T-helper 2 cell (primary cell): ENCODE measurements around the gene CEMIP2.
"Not testable (repeated sequence)": the region's sequence is repeated elsewhere in the genome, so short reads cannot be mapped to it uniquely, and the experiment has no call there.

Experiments used
- DNase-seq, 5 experiments: peaks; one replicate each; pipeline versions ENCODE4 v3.0.0 to v3.0.0-alpha.2; 2012 to 2022

CEMIP2 gene

DNA sequence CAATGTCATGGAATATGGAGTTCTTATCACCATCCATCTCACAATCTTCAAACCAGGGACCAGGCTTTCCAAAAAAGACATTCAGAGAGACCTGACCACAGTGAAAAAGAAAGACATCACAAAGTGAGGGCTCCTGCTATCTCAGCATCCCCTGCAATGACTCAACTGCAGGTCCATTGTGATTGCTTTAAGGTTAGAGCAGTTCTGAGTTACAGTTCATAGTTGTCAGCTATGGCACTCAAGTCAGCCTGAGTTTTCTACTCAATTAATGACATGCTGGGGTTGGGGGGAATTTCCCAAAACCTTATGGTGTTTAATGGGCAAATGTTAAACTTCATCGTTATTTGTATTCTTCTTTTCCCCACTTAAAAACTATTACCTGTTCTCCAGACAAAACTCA, 58.9 kb downstream of the CEMIP2 start:
- peak in 1 of 5 experiments; percentile 9 for DNase-seq

DNA sequence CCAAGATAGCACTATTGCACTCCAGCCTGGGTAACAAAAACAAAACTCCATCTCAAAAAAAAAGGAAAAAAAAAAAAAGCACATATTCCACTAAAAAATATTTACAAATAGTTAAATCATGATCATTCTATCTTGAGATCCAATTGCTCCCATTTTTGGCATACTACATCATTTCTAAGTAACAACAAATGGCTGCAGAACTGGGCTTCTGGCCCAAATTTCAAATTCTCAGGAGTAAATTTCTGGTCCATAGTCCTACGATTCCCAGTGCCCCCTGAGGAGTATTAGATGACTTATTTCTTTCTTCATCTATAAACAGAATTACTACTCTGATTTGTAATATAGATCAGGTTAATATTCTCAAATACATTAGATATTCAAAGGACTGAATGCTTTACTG, 62.1 kb downstream of the CEMIP2 start:
- no peak for DNase-seq

GRCh38 chr9:71704796-71705195, 63.5 kb downstream of the CEMIP2 start:
- DNase-seq: peak in 1 of 5 experiments; percentile 6

DNA sequence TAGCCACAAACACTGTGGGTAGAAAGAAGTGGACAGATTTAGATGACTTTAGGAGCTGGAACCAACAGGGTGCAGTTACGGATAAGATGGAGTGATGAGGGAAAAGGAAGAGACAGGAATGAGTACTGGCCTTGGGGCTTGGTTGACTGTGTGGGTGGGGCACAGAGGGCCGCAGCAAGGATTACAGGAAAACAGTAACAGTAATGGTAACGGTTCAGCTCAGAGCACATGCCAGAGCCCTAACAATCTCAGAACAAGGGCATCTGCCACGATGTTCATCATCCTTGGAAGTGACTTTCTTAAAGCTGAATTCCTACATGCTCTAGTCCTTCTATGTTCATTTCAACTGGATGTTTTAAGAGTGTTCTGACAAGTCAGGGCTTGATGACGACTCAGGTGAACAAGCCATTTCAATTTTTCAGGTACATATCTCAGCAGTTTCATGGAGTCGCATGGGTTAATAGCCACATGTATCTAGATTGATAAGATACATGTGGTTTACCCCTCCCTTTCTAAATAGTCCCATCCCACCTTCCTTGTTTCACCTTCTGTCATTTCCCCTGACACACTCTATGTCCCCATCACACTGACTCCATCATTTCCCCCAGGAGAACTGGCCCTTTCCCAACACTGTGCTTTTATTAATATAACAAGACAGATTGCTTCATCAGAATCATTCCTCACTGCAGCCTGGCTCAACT, 65.0 kb downstream of the CEMIP2 start:
- DNase-seq: no peak

DNA sequence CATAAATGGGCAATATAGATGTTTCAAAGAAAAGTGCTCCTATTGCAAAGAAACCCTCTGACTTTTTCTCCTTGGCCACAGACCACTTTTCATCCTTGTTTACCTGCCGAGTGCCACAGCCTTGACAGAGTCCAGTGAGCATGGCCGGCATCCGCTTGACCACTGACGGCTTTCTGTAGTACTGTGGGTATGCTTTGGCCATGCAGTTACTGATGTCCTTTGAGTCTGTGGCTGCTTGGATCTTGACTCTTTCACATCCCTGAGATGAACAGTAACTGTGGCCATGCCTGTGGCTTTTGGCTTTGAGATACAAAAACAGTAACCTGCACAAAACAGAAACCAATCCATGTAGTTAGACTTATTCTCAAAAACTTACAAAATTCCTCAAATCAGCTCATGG, 70.4 kb downstream of the CEMIP2 start:
- DNase-seq: no peak

GRCh38 chr9:71694332-71694731, 74.0 kb downstream of the CEMIP2 start:
- no peak for DNase-seq

- no peak for DNase-seq
Observed at GRCh38 chr9:71693607-71694006, 74.7 kb downstream of the CEMIP2 start.

GRCh38 chr9:71692337-71692736, 76.0 kb downstream of the CEMIP2 start:
- DNase-seq: no peak

DNA sequence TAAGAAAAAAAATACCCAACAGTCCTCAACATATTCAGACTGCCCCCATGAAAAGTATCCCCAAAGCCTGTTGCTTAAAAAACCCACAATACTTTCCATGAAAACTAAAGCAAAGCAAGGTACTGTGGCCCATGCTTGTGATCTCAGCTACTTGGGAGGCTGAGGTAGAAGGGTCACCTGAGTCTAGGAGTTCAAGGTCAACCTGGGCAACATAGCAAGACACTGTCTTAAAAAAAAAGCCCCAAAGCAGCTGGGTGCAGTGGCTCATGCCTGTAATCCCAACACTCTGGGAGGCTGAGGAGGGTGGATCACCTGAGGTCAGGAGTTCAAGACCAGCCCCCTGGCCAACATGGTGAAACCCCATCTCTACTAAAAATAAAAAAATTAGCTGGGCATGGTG, 76.7 kb downstream of the CEMIP2 start:
- not testable (repeated sequence) for DNase-seq

DNA sequence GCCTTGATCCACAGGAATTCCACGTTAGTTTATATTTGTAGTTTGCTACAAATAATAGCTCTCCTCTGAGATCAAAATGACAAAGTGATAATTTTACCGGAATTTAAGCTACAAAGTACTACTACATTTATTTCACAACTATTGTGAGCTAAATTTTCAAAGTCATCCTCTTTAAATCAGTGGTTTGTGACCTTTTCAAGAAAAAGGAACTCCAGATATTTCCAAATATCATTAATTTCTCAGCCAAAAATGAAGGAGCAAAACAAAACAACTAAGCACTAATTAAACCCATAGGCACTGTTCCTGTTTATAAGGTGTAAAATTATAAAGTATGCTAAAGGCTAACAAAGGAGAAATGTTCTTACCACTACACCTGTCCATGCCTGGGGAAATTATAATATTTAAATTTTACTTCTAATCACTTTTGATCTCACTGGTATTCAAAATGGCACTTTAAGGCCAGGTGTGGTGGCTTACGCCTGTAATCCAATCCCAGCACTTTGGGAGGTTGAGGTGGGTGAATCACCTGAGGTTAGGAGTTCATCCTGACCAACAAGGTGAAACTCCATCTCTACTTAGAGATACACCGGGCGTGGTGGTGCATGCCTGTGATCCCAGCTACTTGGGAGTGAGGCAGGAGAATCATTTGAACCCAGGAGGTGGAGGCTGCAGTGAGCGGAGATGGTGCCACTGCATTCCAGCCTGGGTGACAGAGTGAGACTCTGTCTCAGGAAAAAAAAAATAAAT, 77.5 kb downstream of the CEMIP2 start:
- DNase-seq: no peak

DNA sequence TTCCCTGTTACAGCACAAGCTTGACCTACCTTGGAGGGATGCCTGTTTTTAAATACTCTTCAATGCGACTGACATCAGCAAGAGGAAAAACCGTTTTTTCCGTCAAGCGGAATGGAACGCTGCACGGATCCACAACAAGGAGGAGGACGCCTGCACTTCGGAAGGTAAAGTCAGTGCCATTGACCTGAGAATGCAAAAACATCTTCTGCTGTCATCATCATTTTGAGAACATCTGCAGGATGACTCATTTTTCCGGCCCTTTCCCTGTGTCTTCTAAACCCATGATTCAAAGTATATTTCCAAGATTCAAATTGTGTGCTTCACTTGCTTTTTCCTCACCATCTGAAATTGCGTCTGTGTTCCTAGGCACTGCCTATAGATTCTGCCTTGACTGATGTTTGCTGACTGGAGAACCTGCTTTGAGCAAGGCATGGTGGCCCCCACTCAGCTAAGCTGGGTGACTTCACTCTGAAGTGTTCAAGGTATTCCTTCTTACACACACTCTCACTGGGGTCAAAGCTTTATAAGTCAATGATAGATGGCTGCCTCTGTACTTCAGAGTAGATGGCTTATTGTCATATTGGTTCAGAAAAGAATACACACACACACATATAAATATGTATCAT, 78.1 kb downstream of the CEMIP2 start:
- no peak for DNase-seq

DNA sequence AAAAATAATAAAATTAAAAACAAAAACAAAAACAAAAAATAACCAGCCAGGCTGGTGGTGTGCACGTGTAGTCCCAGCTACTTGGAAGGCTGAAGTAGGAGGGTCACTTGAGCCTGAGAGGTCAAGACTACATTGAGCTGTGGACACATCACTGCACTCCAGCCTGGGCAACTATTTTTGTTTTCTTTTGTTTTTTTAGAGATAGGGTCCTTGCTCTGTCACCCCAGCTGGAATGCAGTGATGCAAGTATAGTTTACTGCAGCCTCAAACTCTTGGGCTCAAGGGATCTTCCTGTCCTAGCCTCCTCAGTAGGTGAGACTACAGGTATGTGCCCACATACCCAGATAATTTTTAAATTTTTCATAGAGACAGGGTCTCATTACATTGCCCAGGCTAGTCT, 80.6 kb downstream of the CEMIP2 start:
- no peak for DNase-seq

GRCh38 chr9:71685988-71686387, 82.3 kb downstream of the CEMIP2 start:
- no peak for DNase-seq

GRCh38 chr9:71685394-71685793, 82.9 kb downstream of the CEMIP2 start:
- peak in 2 of 5 experiments; percentile 70 to 90 for DNase-seq

- no peak for DNase-seq
Observed at GRCh38 chr9:71684566-71684965, 83.7 kb downstream of the CEMIP2 start.

- no peak for DNase-seq
Observed at GRCh38 chr9:71683598-71684235, 84.6 kb downstream of the CEMIP2 start.

- no peak for DNase-seq
Observed at GRCh38 chr9:71681708-71682272, 86.5 kb downstream of the CEMIP2 start.

GRCh38 chr9:71681104-71681707, 87.1 kb downstream of the CEMIP2 start:
- DNase-seq: no peak

GRCh38 chr9:71680189-71680980, 87.9 kb downstream of the CEMIP2 start:
- DNase-seq: no peak

DNA sequence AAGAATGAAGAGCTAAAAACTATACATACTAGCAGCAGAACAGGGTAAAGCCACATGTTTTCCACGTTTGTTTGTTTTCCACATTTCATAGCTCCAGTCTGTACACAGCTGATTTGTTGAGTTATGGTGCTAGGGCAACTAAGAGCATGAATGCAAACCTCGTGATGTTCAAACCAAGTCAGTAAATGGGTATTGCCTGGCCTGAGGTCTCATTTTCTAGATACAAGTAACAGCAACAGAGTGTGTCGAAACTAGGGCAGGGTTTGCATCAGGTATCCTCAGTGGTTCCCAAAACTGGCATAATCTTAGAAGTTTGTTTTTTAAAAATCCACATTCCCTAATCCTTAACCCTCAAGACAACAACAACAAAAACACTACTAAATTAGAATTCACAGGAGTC, 89.3 kb downstream of the CEMIP2 start:
- no peak for DNase-seq

GRCh38 chr9:71677209-71677608, 91.1 kb downstream of the CEMIP2 start:
- DNase-seq: no peak

DNA sequence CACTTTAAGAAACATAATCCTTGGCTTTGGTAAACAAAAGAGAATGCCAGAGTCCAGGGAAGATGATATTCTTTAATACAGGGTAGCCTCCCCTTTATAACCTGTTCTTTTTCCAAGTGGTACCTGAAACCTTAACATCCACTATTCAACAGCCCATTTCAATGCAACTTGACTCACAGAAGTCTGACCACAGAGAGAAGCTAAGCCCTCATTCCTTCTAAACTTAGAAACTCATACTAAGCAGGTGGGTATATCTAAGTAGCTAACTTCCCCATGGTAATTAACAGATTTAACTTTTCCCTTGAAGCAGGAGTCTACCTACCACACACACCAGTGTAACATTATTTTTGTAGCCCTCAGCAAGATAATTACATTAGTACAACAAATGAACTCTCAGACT, 91.9 kb downstream of the CEMIP2 start:
- DNase-seq: no peak
